Measurements from ENCODE around the gene FOCAD.

The FOCAD gene

DNA sequence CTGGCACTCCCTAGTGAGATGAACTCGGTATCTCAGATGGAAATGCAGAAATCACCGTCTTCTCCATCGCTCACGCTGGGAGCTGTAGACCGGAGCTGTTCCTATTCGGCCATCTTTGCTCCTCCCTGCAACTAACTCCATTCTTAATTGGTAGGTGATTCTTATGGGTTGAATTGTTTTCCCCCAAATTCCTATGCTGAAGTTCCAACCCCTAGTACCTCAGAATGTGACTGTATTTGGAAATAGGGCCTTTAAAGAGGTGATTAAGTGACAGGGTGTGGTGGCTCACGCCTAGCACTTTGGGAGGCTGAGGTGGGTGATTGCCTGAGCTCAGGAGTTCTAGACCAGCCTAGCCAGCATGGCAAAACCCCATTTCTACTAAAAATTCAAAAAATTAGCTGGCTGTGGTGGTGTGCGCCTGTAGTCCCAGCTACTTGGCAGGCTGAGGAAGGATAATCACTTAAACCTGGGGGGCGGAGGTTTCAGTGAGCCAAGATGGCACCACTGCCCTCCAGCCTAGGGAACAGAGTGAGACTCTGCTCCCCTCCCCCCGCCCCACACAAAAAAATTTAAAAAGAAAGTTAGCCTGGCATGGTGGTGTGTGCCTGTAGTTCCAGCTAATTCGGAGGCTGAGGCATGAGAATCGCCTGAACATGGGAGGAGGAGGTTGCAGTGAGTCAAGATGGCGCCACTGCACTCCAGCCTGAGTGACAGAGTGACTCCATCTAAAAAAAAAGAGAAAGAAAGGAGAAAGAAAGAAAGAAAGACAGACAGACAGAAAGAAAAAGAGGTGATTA is 25.2 kb upstream of the FOCAD start:
- Histone ChIP-seq H3K27ac (ENCODE audit: extremely low read depth, low read depth, low read length) (peak overlapping the region; percentile 64; the same call in 1 of the 2 replicates), H3K4me3 (ENCODE audit: low read depth, low read length) (peak overlapping the region; percentile 60), H3K9me3 (ENCODE audit: control insufficient read depth, insufficient read depth, low read depth, low read length) (no peaks in the 10 kb centered on the region), H3K4me1 (ENCODE audit: control insufficient read depth, insufficient read depth, low read length) (peaks cover 7% of the 10 kb centered on the region), H3K36me3 (ENCODE audit: control insufficient read depth in 2 of 2, insufficient read depth in 1 of 2, low read length in 2 of 2) (no peaks in the 10 kb centered on the region)
- ChIA-PET CTCF (interaction anchor here (0.5 to 1.0 kb wide), 4 partner anchors 21 to 608 kb away, joined by 3 read pairs; no protein-coding TSS in a partner anchor), POLR2A (interaction anchor here (0.6 to 2.8 kb wide), 5 partner anchors 18 to 431 kb away, joined by 4 to 23 read pairs (median 6); partner anchors contain the start of genes FOCAD and MLLT3)
- TF ChIP-seq, protein P1, sequence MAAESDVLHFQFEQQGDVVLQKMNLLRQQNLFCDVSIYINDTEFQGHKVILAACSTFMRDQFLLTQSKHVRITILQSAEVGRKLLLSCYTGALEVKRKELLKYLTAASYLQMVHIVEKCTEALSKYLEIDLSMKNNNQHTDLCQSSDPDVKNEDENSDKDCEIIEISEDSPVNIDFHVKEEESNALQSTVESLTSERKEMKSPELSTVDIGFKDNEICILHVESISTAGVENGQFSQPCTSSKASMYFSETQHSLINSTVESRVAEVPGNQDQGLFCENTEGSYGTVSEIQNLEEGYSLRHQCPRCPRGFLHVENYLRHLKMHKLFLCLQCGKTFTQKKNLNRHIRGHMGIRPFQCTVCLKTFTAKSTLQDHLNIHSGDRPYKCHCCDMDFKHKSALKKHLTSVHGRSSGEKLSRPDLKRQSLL (tag by site-specific recombination; IDR thresholded peaks at IDR 0.05) = peak; percentile 24; the same call in 1 of the 2 replicates
- TF ChIP-seq, protein P2, sequence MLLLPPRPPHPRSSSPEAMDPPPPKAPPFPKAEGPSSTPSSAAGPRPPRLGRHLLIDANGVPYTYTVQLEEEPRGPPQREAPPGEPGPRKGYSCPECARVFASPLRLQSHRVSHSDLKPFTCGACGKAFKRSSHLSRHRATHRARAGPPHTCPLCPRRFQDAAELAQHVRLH (tag by site-specific recombination; IDR thresholded peaks at IDR 0.05) = peak; percentile 15; the same call in 1 of the 2 replicates
- TF ChIP-seq ZNF175 (tag by site-specific recombination; IDR thresholded peaks at IDR 0.05) (no peak), ZNF335 (tag by site-specific recombination; conservative IDR thresholded peaks at IDR 0.05) (no peak), ZNF792 (tag by site-specific recombination; IDR thresholded peaks at IDR 0.05) (no peak), ZNF341 (tag by site-specific recombination; IDR thresholded peaks at IDR 0.05; ENCODE audit: low read depth) (peak; percentile 94), ZNF610 (tag by site-specific recombination; IDR thresholded peaks at IDR 0.05; ENCODE audit: borderline replicate concordance) (no peak), ZNF416 (tag by site-specific recombination; IDR thresholded peaks at IDR 0.05) (no peak), ZNF157 (tag by site-specific recombination; IDR thresholded peaks at IDR 0.05) (no peak), ZBTB17 (tag by site-specific recombination; IDR thresholded peaks at IDR 0.05) (peak; percentile 38; the same call in 1 of the 2 replicates), WT1 (tag by site-specific recombination; IDR thresholded peaks at IDR 0.05) (no peak), RBAK (tag by site-specific recombination; IDR thresholded peaks at IDR 0.05) (no peak), KLF10 (tag by site-specific recombination; IDR thresholded peaks at IDR 0.05) (no peak), ZNF843 (tag by site-specific recombination; IDR thresholded peaks at IDR 0.05) (no peak), ZNF501 (tag by site-specific recombination; IDR thresholded peaks at IDR 0.05) (no peak), BCL11B (tag by site-specific recombination; IDR thresholded peaks at IDR 0.05; ENCODE audit: low read depth) (no peak), ZNF132 (tag by site-specific recombination; IDR thresholded peaks at IDR 0.05; ENCODE audit: borderline replicate concordance) (no peak), ZNF654 (tag by site-specific recombination; IDR thresholded peaks at IDR 0.05; ENCODE audit: low read depth) (no peak), ZNF202 (tag by site-specific recombination; IDR thresholded peaks at IDR 0.05; ENCODE audit: borderline replicate concordance) (no peak), ZNF10 (tag by site-specific recombination; IDR thresholded peaks at IDR 0.05) (no peak)
- TF ChIP-seq, protein P3, sequence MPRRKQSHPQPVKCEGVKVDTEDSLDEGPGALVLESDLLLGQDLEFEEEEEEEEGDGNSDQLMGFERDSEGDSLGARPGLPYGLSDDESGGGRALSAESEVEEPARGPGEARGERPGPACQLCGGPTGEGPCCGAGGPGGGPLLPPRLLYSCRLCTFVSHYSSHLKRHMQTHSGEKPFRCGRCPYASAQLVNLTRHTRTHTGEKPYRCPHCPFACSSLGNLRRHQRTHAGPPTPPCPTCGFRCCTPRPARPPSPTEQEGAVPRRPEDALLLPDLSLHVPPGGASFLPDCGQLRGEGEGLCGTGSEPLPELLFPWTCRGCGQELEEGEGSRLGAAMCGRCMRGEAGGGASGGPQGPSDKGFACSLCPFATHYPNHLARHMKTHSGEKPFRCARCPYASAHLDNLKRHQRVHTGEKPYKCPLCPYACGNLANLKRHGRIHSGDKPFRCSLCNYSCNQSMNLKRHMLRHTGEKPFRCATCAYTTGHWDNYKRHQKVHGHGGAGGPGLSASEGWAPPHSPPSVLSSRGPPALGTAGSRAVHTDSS (tag by site-specific recombination; IDR thresholded peaks at IDR 0.05) = no peak
- TF ChIP-seq, protein P4, sequence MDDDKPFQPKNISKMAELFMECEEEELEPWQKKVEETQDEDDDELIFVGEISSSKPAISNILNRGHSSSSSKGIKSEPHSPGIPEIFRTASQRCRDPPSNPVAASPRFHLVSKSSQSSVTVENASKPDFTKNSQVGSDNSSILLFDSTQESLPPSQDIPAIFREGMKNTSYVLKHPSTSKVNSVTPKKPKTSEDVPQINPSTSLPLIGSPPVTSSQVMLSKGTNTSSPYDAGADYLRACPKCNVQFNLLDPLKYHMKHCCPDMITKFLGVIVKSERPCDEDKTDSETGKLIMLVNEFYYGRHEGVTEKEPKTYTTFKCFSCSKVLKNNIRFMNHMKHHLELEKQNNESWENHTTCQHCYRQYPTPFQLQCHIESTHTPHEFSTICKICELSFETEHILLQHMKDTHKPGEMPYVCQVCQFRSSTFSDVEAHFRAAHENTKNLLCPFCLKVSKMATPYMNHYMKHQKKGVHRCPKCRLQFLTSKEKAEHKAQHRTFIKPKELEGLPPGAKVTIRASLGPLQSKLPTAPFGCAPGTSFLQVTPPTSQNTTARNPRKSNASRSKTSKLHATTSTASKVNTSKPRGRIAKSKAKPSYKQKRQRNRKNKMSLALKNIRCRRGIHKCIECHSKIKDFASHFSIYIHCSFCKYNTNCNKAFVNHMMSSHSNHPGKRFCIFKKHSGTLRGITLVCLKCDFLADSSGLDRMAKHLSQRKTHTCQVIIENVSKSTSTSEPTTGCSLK (tag by site-specific recombination; IDR thresholded peaks at IDR 0.05) = no peak
- TF ChIP-seq, protein P5, sequence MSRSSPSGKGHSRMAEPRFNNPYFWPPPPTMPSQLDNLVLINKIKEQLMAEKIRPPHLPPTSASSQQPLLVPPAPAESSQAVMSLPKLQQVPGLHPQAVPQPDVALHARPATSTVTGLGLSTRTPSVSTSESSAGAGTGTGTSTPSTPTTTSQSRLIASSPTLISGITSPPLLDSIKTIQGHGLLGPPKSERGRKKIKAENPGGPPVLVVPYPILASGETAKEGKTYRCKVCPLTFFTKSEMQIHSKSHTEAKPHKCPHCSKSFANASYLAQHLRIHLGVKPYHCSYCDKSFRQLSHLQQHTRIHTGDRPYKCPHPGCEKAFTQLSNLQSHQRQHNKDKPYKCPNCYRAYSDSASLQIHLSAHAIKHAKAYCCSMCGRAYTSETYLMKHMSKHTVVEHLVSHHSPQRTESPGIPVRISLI (tag by site-specific recombination; IDR thresholded peaks at IDR 0.05) = no peak
- TF ChIP-seq, protein P6, sequence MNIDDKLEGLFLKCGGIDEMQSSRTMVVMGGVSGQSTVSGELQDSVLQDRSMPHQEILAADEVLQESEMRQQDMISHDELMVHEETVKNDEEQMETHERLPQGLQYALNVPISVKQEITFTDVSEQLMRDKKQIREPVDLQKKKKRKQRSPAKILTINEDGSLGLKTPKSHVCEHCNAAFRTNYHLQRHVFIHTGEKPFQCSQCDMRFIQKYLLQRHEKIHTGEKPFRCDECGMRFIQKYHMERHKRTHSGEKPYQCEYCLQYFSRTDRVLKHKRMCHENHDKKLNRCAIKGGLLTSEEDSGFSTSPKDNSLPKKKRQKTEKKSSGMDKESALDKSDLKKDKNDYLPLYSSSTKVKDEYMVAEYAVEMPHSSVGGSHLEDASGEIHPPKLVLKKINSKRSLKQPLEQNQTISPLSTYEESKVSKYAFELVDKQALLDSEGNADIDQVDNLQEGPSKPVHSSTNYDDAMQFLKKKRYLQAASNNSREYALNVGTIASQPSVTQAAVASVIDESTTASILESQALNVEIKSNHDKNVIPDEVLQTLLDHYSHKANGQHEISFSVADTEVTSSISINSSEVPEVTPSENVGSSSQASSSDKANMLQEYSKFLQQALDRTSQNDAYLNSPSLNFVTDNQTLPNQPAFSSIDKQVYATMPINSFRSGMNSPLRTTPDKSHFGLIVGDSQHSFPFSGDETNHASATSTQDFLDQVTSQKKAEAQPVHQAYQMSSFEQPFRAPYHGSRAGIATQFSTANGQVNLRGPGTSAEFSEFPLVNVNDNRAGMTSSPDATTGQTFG (tag by site-specific recombination; IDR thresholded peaks at IDR 0.05; ENCODE audit: borderline replicate concordance) = no peak
- TF ChIP-seq, protein P7, sequence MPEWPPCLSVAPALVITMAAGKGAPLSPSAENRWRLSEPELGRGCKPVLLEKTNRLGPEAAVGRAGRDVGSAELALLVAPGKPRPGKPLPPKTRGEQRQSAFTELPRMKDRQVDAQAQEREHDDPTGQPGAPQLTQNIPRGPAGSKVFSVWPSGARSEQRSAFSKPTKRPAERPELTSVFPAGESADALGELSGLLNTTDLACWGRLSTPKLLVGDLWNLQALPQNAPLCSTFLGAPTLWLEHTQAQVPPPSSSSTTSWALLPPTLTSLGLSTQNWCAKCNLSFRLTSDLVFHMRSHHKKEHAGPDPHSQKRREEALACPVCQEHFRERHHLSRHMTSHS (tag by site-specific recombination; IDR thresholded peaks at IDR 0.05) = no peak
- TF ChIP-seq, protein P8, sequence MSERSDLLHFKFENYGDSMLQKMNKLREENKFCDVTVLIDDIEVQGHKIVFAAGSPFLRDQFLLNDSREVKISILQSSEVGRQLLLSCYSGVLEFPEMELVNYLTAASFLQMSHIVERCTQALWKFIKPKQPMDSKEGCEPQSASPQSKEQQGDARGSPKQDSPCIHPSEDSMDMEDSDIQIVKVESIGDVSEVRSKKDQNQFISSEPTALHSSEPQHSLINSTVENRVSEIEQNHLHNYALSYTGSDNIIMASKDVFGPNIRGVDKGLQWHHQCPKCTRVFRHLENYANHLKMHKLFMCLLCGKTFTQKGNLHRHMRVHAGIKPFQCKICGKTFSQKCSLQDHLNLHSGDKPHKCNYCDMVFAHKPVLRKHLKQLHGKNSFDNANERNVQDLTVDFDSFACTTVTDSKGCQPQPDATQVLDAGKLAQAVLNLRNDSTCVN (tag by site-specific recombination; optimal IDR thresholded peaks at IDR 0.05) = peak; percentile 28

All from HEK293 (cell line).